HG02884 (cell line): Measurements from ENCODE around the gene ARHGEF19.
"Not testable (repeated sequence)": the region's sequence is repeated elsewhere in the genome, so short reads cannot be mapped to it uniquely, and the experiment has no call there.

ENCODE experiments used
- ATAC-seq: cut with Tn5 transposase; IDR thresholded peaks from one replicate; pipeline ENCODE4 v1.9.1; 2021; ENCODE audit warnings: mild to moderate bottlenecking, moderate library complexity; ENCODE audit not compliant: unreplicated experiment

The ARHGEF19 gene

GRCh38 chr1:16205891-16206546 lies 6.4 kb downstream of the ARHGEF19 start:
- no peak for ATAC-seq

GRCh38 chr1:16205334-16205671 lies 7.1 kb downstream of the ARHGEF19 start:
- ATAC-seq, result no peak

- no peak for ATAC-seq
Observed at GRCh38 chr1:16204634-16205333, 7.7 kb downstream of the ARHGEF19 start.

GRCh38 chr1:16204216-16204615 lies 8.2 kb downstream of the ARHGEF19 start:
- ATAC-seq, result no peak

GRCh38 chr1:16203550-16203949 lies 8.9 kb downstream of the ARHGEF19 start:
- ATAC-seq, result no peak

- ATAC-seq, result no peak
Observed at GRCh38 chr1:16202281-16203210, 9.9 kb downstream of the ARHGEF19 start.

GRCh38 chr1:16199700-16200099 lies 12.8 kb downstream of the ARHGEF19 start:
- no peak for ATAC-seq

GRCh38 chr1:16199157-16199501 lies 13.3 kb downstream of the ARHGEF19 start:
- ATAC-seq, result no peak

- ATAC-seq, result no peak
Observed at GRCh38 chr1:16198444-16199156, 13.9 kb downstream of the ARHGEF19 start.

GRCh38 chr1:16196874-16197273 lies 15.6 kb downstream of the ARHGEF19 start:
- no peak for ATAC-seq

- ATAC-seq, result not testable (repeated sequence)
Observed at GRCh38 chr1:16196139-16196538, 16.3 kb downstream of the ARHGEF19 start.

- no peak for ATAC-seq
Observed at GRCh38 chr1:16195518-16195905, 16.9 kb downstream of the ARHGEF19 start.

- ATAC-seq, result no peak
Observed at GRCh38 chr1:16191916-16192546, 20.4 kb downstream of the ARHGEF19 start.

- ATAC-seq, result no peak
Observed at GRCh38 chr1:16191309-16191708, 21.1 kb downstream of the ARHGEF19 start.

- ATAC-seq, result no peak
Observed at GRCh38 chr1:16189921-16190621, 22.4 kb downstream of the ARHGEF19 start.

GRCh38 chr1:16189003-16189402 lies 23.4 kb downstream of the ARHGEF19 start:
- ATAC-seq, result no peak

- ATAC-seq, result no peak
Observed at GRCh38 chr1:16187748-16188401, 24.6 kb downstream of the ARHGEF19 start.

GRCh38 chr1:16186655-16187235 lies 25.7 kb downstream of the ARHGEF19 start:
- ATAC-seq, result no peak
